Activated CD8-positive, alpha-beta T cell treated with anti-CD3 and anti-CD28 coated beads for 36 hours (primary cell): ENCODE results near the gene LGALS8. TPM values are rescaled to one million over a fixed set of nuclear protein-coding genes. Genes with fewer than 3 reads are reported as not detected.

Source experiments
- ATAC-seq: fragments of 200-7000 bp; cut with Tn5 transposase; one replicate; pipeline ENCODE4 v1.10.0; 2021; ENCODE audit warnings: mild to moderate bottlenecking, moderate library complexity
- CTCF ChIA-PET: fragments of 350-600 bp; sonication (Branson Sonifier 250); formaldehyde crosslinking; loops from one replicate; lab custom pipeline; 2021; ENCODE audit warnings: antibody characterized with exemption; lab: Charles Lee
- POLR2A ChIA-PET: fragments of 350-600 bp; sonication (Branson Sonifier 250); formaldehyde crosslinking; loops from one replicate; lab custom pipeline; 2021; ENCODE audit warnings: antibody characterized with exemption; lab: Charles Lee
- DNase-seq: peaks from one replicate; pipeline ENCODE4 v3.0.0-alpha.2; 2020
- H3K27ac Mint-ChIP-seq: one replicate; pipeline ENCODE4 v1.8.0; 2021; ENCODE audit warnings: mild to moderate bottlenecking, mixed read lengths
- H3K27me3 Mint-ChIP-seq: one replicate; pipeline ENCODE4 v1.8.0; 2021; ENCODE audit warnings: mixed read lengths
- H3K36me3 Mint-ChIP-seq: one replicate; pipeline ENCODE4 v1.8.0; 2021; ENCODE audit warnings: low read depth, mixed read lengths
- H3K4me1 Mint-ChIP-seq: one replicate; pipeline ENCODE4 v1.8.0; 2021; ENCODE audit warnings: low read depth, mixed read lengths
- H3K4me3 Mint-ChIP-seq: one replicate; pipeline ENCODE4 v1.8.0; 2021; ENCODE audit warnings: mild to moderate bottlenecking, moderate library complexity, mixed read lengths
- H3K9me3 Mint-ChIP-seq: one replicate; pipeline ENCODE4 v1.8.0; 2021; ENCODE audit warnings: mixed read lengths
- CTCF ChIP-seq: fragments of 200-600 bp; IDR thresholded peaks from one replicate; pipeline ENCODE4 v1.8.0; 2022; ENCODE audit warnings: antibody characterized with exemption, mild to moderate bottlenecking
- intact Hi-C: fragments of 100-400 bp; cut with micrococcal nuclease; formaldehyde crosslinking; loops from one replicate; pipeline ENCODE4 v1.10.0; 2022
- total RNA-seq, 2 experiments: library from RNA; stranded (reverse); gene quantifications; one replicate each; pipeline ENCODE4 v1.2.3, GENCODE V29; 2021

The LGALS8 gene
- total RNA-seq, 2 experiments from 2014 or later: 87.3 to 89.3 TPM

GRCh38 chr1:236515443-236515958 is 8.3 kb upstream of the LGALS8 start:
- Mint-ChIP-seq H3K9me3 (no peaks in the 10 kb centered on the region), H3K4me1 (peaks cover 9% of the 10 kb centered on the region), H3K36me3 (no peaks in the 10 kb centered on the region), H3K27me3 (no peaks in the 10 kb centered on the region), H3K4me3 (no peak overlapping the region), H3K27ac (no peak overlapping the region)
- TF ChIP-seq CTCF: no peak
- no peak for DNase-seq
- ATAC-seq: no peak
- ChIA-PET CTCF (no interaction called here), POLR2A (interaction anchor here (1.2 kb wide), 1 partner anchor 15 kb away, joined by 3 read pairs; no protein-coding TSS in a partner anchor)
- intact Hi-C loops: no loop called here

GRCh38 chr1:236516929-236517704 is 6.7 kb upstream of the LGALS8 start:
- no peak for TF ChIP-seq CTCF
- peak; percentile 49 for ATAC-seq
- Mint-ChIP-seq H3K9me3 (no peaks in the 10 kb centered on the region), H3K4me1 (peaks cover 9% of the 10 kb centered on the region), H3K27ac (peak overlapping the region; percentile 6), H3K4me3 (peak overlapping the region; percentile 22), H3K27me3 (no peaks in the 10 kb centered on the region), H3K36me3 (no peaks in the 10 kb centered on the region)
- intact Hi-C loops: no loop called here
- CTCF ChIA-PET: interaction anchor here (0.6 to 0.8 kb wide), 2 partner anchors 14 kb away, joined by 3 read pairs; no protein-coding TSS in a partner anchor
- POLR2A ChIA-PET: interaction anchor here (0.6 to 1.0 kb wide), 2 partner anchors 8 to 17 kb away, joined by 3 read pairs; no protein-coding TSS in a partner anchor
- no peak for DNase-seq

DNA sequence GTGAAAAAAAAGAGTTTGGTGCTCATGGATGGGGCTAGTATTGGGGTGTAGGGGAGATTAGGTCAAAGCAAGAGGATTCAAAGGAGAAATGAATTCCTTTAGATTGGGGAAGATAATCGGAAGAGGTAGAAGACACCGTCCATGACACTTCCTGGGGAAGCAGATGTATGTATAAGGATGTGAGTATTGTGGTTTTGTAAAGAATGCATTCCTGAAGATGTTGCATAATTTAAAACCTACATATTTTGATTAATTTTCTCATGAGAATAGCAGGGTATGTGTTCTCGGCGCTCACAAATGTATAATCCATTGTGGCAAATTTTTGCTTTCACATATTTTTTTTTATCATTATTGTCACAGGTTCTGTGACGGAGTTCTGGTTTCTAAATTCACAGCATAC is 5.5 kb upstream of the LGALS8 start:
- Mint-ChIP-seq H3K4me3 (no peak overlapping the region), H3K36me3 (no peaks in the 10 kb centered on the region), H3K4me1 (peaks cover 9% of the 10 kb centered on the region), H3K27ac (no peak overlapping the region), H3K9me3 (no peaks in the 10 kb centered on the region), H3K27me3 (no peaks in the 10 kb centered on the region)
- DNase-seq: no peak
- intact Hi-C loops: no loop called here
- no peak for TF ChIP-seq CTCF
- ChIA-PET CTCF (no interaction called here), POLR2A (no interaction called here)
- no peak for ATAC-seq

- H3K36me3 Mint-ChIP-seq: no peaks in the 10 kb centered on the region
- no peaks in the 10 kb centered on the region for H3K9me3 Mint-ChIP-seq
- DNase-seq (no peak), ATAC-seq (no peak)
- POLR2A ChIA-PET: no interaction called here
- no peaks in the 10 kb centered on the region for H3K27me3 Mint-ChIP-seq
- intact Hi-C loops: loop anchor here (10.0 kb wide), 1 partner anchor 416 kb away; no protein-coding TSS in a partner anchor
- no peak for TF ChIP-seq CTCF
- no peak overlapping the region for H3K27ac Mint-ChIP-seq
- peaks cover 12% of the 10 kb centered on the region for H3K4me1 Mint-ChIP-seq
- CTCF ChIA-PET: no interaction called here
- no peak overlapping the region for H3K4me3 Mint-ChIP-seq
Observed at GRCh38 chr1:236520445-236521005, 3.3 kb upstream of the LGALS8 start.
